ENCODE measurements around the gene LPP.

The LPP gene

DNA sequence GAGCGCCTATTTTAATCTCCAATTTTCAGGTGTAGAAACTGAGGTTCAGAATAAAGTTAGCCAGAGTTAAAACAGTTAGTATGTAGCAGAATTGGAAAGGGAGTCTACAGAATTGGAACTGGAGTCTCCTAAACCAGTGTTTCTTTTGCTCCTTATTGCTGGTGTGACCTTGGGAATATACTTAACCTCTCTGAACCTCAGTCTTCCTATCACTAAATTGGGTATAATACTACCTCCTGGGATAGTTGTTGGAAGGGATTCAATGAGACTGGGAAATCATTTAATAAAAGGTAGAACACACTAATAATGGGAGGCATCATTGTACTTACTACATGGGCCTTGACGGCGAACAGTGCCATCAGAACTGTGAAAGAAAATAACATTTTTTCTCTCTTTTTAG is 55.1 kb downstream of the LPP start:
- H3K4me3 ChIP-seq (ENCODE audit: control insufficient read depth, low read depth, low read length), result no peak overlapping the region
- TF ChIP-seq, protein P1, sequence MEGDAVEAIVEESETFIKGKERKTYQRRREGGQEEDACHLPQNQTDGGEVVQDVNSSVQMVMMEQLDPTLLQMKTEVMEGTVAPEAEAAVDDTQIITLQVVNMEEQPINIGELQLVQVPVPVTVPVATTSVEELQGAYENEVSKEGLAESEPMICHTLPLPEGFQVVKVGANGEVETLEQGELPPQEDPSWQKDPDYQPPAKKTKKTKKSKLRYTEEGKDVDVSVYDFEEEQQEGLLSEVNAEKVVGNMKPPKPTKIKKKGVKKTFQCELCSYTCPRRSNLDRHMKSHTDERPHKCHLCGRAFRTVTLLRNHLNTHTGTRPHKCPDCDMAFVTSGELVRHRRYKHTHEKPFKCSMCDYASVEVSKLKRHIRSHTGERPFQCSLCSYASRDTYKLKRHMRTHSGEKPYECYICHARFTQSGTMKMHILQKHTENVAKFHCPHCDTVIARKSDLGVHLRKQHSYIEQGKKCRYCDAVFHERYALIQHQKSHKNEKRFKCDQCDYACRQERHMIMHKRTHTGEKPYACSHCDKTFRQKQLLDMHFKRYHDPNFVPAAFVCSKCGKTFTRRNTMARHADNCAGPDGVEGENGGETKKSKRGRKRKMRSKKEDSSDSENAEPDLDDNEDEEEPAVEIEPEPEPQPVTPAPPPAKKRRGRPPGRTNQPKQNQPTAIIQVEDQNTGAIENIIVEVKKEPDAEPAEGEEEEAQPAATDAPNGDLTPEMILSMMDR (IDR thresholded peaks at IDR 0.05; ENCODE audit: control insufficient read depth, insufficient read depth, low read depth, low read length, missing control alignments), result no peak
- DNase-seq (ENCODE audit: low read depth), result no peak

DNA sequence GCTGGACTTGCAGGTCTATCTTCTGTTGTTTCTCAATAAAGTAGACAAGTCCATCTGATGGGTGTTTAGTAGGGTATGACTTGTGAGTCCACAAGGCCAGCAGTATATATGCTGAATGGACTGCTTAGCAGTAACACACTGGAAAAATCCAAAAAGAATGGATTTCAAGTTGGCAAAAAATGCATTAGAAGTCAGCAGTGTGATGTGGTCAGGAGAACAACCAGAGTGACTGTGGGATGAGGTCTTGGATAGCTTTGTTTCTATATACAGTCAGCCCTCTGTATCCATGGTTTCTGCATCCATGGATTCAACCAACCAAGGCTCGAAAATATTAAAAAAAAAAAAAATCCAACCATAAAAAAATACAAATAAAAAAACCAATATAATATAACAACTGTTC is 55.8 kb downstream of the LPP start:
- DNase-seq (ENCODE audit: low read depth), result no peak
- no peak overlapping the region for H3K4me3 ChIP-seq (ENCODE audit: control insufficient read depth, low read depth, low read length)
- TF ChIP-seq, protein P1 (IDR thresholded peaks at IDR 0.05; ENCODE audit: control insufficient read depth, insufficient read depth, low read depth, low read length, missing control alignments), result no peak

DNA sequence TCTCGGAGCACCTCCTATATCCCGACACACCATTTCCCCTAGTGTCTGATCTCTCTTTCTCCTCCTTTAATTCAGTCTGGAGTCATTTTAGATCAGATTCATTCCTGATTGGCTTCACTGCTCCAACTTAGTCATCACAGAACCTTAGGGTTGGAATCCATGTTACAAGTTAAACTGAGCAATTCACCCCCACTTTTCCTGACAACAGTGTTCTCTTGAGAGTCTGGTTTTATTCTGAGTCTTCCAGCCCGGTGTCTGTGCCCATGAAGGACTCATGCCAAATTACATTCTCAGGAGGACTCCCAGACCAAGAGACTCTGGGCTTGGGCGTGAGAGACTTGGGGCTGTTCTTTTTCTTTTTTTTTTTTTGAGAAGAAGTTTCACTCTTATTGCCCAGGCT is 57.5 kb downstream of the LPP start:
- TF ChIP-seq, protein P1 (IDR thresholded peaks at IDR 0.05; ENCODE audit: control insufficient read depth, insufficient read depth, low read depth, low read length, missing control alignments), result no peak
- no peak for DNase-seq (ENCODE audit: low read depth)
- H3K4me3 ChIP-seq (ENCODE audit: control insufficient read depth, low read depth, low read length), result no peak overlapping the region

DNA sequence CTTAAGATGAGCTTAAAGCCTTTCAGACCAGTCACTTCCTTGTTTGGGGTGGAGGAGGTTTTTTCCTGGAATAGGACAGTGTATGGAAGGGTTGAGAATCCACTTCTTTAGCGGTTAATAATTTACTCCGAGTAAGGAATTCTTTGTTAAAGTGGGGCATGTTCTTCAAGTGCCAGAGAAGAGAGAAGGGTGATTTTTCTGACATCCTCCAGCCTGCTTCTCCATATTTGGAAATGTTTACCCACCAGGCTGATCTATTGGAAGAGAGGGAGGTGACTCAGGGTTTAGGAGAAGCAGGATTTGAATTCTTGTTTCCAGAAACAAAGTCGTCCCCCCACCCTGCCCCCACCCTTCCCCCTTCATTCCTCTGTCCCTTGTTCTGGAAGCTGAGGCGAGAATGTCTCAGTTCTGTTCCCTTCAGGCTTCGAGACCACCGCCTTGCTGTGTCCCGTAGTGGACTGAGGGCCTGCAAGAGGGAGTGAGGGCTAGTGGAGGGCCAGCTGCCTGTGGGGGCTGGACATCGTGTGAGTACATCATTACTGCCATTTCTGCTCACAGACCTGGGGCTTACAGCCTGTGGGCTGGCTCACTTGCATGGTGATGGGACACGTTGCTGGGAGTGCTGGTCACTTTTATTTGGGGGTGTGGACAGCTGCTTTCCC is 58.5 kb downstream of the LPP start:
- H3K4me3 ChIP-seq (ENCODE audit: control insufficient read depth, low read depth, low read length), result no peak overlapping the region
- TF ChIP-seq, protein P1 (IDR thresholded peaks at IDR 0.05; ENCODE audit: control insufficient read depth, insufficient read depth, low read depth, low read length, missing control alignments), result no peak
- no peak for DNase-seq (ENCODE audit: low read depth)

DNA sequence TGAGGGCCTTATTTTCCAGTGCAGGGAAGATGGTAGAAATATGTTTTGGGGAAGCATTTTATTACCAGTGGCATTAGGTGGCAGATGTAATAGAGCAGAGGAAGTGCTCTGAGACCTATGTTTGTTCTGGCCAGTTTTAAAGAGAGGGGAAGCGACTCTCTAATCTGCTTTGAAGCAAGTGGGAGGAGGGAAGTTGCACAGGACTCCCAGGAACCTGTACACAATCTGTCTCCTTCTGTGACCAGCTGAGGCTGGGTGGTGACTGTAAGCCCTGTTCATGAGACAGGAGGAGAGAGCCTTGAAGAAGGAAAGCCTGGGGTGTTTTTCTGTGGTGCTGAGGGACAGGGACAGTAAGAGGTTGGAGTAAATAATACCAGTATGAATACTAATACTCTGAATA is 60.5 kb downstream of the LPP start:
- no peak overlapping the region for H3K4me3 ChIP-seq (ENCODE audit: control insufficient read depth, low read depth, low read length)
- TF ChIP-seq, protein P1 (IDR thresholded peaks at IDR 0.05; ENCODE audit: control insufficient read depth, insufficient read depth, low read depth, low read length, missing control alignments), result no peak
- DNase-seq (ENCODE audit: low read depth), result no peak

DNA sequence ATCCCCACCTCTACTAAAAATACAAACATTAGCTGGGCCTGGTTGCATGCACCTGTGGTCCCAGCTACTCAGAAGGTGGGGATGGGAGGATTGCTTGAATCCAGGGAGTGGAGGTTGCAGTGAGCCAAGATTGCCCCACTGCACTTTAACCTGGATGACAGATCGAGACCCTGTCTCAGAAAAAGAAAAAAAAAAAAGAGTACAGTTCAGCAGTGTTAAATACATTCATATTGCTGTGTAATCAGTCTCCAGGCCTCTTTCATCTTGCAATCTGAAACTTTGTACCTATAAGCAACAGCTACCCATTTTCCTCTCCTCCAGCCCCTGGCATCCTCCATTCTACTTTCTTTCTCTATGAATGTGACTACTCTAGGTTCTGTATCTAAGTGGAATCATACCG is 61.2 kb downstream of the LPP start:
- TF ChIP-seq, protein P1 (IDR thresholded peaks at IDR 0.05; ENCODE audit: control insufficient read depth, insufficient read depth, low read depth, low read length, missing control alignments), result no peak
- no peak for DNase-seq (ENCODE audit: low read depth)
- H3K4me3 ChIP-seq (ENCODE audit: control insufficient read depth, low read depth, low read length), result no peak overlapping the region

Data from AG09309 (cell line).